ENCODE measurements around the gene SFRP5. TPM values are rescaled to one million over a fixed set of nuclear protein-coding genes. Genes with fewer than 3 reads are reported as not detected.

Gene SFRP5
- total and polyA plus RNA-seq, 2 of the 13 experiments (the other 11 are each of a cell fraction or from before 2014, with no cell fraction given), result 0.32 to 1.7 TPM

GRCh38 chr10:97761331-97761865 is 10.4 kb downstream of the SFRP5 start:
- H3K27me3 ChIP-seq (ENCODE audit: control insufficient read depth in 1 of 2, insufficient read depth in 2 of 2, low read length in 2 of 2), result no peaks in the 10 kb centered on the region
- H3K9ac ChIP-seq (ENCODE audit: insufficient read depth, low read depth, low read length), result no peak overlapping the region
- in situ Hi-C loops (cut with HindIII; ENCODE audit: extremely low pct_ligation_motif_present, low pct_unique_long_range_greater_than_20kb), result no loop called here
- FAIRE-seq, result no peak
- peaks cover 49% of the 10 kb centered on the region for H3K4me1 ChIP-seq (ENCODE audit: insufficient read depth, low read length)
- H3K9me3 ChIP-seq (ENCODE audit: low read length), result no peaks in the 10 kb centered on the region
- no peak overlapping the region for H3K27ac ChIP-seq (ENCODE audit: extremely low read length, insufficient read depth, low read length)
- H2AFZ ChIP-seq (ENCODE audit: low read length), result no peak overlapping the region
- H3K4me2 ChIP-seq (ENCODE audit: low read depth, low read length), result no peak overlapping the region
- ATAC-seq, result no peak
- H3K36me3 ChIP-seq (replicated peaks in 1 of 2; ENCODE audit: control insufficient read depth in 1 of 2, insufficient read depth in 2 of 2, low read length in 2 of 2), result peaks cover 11 to 37% of the 10 kb centered on the region in 2 experiments; a peak in 4 of 5 replicates
- no peak for DNase-seq (ENCODE audit: low spot score)
- TF ChIP-seq ZBTB33 (CRISPR knock-in tag; IDR thresholded peaks at IDR 0.05) (no peak), POLR2A (IDR thresholded peaks at IDR 0.05; ENCODE audit: insufficient read depth in 1 of 2, low read depth in 2 of 2, low read length in 2 of 2) (0 out of 4 replicates have a peak, but pooled peaks of 1 of the 2 experiments have one; percentile 23), AGO2 (optimal IDR thresholded peaks at IDR 0.05; ENCODE audit: low read depth, low read length) (peak; percentile 69)
- ChIA-PET CTCF (ENCODE audit: low intra/inter-chr PET ratio, low total read pairs) (interaction anchor here (1.4 kb wide), 1 partner anchor 107 kb away, joined by 3 read pairs; no protein-coding TSS in a partner anchor), POLR2A (interaction anchor here (2.1 kb wide), 1 partner anchor 25 kb away, joined by 8 read pairs; the partner anchor contains the start of gene ZFYVE27)
- intact Hi-C loops (cut with micrococcal nuclease; ENCODE audit: unreplicated experiment), result loop anchor here (2.0 kb wide), 1 partner anchor 35 kb away; no protein-coding TSS in a partner anchor
- no TSS peak for BruUV-seq (replicated peaks)
- 98% methylated on average over 7 of the region's 8 CpGs for WGBS (ENCODE audit: low lambda C conversion rate)
- no peaks in the 10 kb centered on the region for H4K20me1 ChIP-seq (ENCODE audit: insufficient read depth, low read length)
- no peak overlapping the region for H3K4me3 ChIP-seq (replicated peaks in 1 of 3; ENCODE audit: insufficient read depth in 1 of 3, low read depth in 2 of 3, low read length in 3 of 3)
- no peaks in the 10 kb centered on the region for H3K79me2 ChIP-seq (ENCODE audit: insufficient read depth, low read length)

- POLR2A ChIA-PET, result no interaction called here
- no TSS peak for BruUV-seq (replicated peaks)
- no peak for ATAC-seq
- TF ChIP-seq ZUFSP (CRISPR knock-in tag; IDR thresholded peaks at IDR 0.05; ENCODE audit: borderline replicate concordance) (no peak), AGO2 (optimal IDR thresholded peaks at IDR 0.05; ENCODE audit: low read depth, low read length) (peak; percentile 7), ZFP91 (CRISPR knock-in tag; IDR thresholded peaks at IDR 0.05; ENCODE audit: borderline replicate concordance) (no peak), ZNF24 (IDR thresholded peaks at IDR 0.05) (no peak), NAIF1 (CRISPR knock-in tag; IDR thresholded peaks at IDR 0.05; ENCODE audit: borderline replicate concordance) (no peak), ZKSCAN5 (CRISPR knock-in tag; IDR thresholded peaks at IDR 0.05) (no peak)
Measured at GRCh38 chr10:97760461-97761257, 11.1 kb downstream of the SFRP5 start.

More at GRCh38 chr10:97760461-97761257, 11.1 kb downstream of the SFRP5 start:
- Histone ChIP-seq H3K27me3 (ENCODE audit: control insufficient read depth in 1 of 2, insufficient read depth in 2 of 2, low read length in 2 of 2) (no peaks in the 10 kb centered on the region), H3K4me2 (ENCODE audit: low read depth, low read length) (no peak overlapping the region), H3K4me3 (replicated peaks in 1 of 3; ENCODE audit: insufficient read depth in 1 of 3, low read depth in 2 of 3, low read length in 3 of 3) (no peak overlapping the region), H3K79me2 (ENCODE audit: insufficient read depth, low read length) (no peaks in the 10 kb centered on the region), H3K4me1 (ENCODE audit: insufficient read depth, low read length) (peaks cover 49% of the 10 kb centered on the region), H3K27ac (ENCODE audit: extremely low read length, insufficient read depth, low read length) (no peak overlapping the region), H3K9ac (ENCODE audit: insufficient read depth, low read depth, low read length) (no peak overlapping the region), H3K9me3 (ENCODE audit: low read length) (no peaks in the 10 kb centered on the region), H4K20me1 (ENCODE audit: insufficient read depth, low read length) (no peaks in the 10 kb centered on the region), H3K36me3 (replicated peaks in 1 of 2; ENCODE audit: control insufficient read depth in 1 of 2, insufficient read depth in 2 of 2, low read length in 2 of 2) (peaks cover 16 to 44% of the 10 kb centered on the region in 2 experiments; a peak in 4 of 5 replicates), H2AFZ (ENCODE audit: low read length) (no peak overlapping the region)
- no peak for FAIRE-seq
- WGBS (ENCODE audit: low lambda C conversion rate), result 98% methylated on average over 9 of the region's 11 CpGs
- DNase-seq (ENCODE audit: low spot score), result no peak
- intact Hi-C loops (cut with micrococcal nuclease; ENCODE audit: unreplicated experiment), result loop anchor here (2.0 kb wide), 1 partner anchor 36 kb away; no protein-coding TSS in a partner anchor
- in situ Hi-C loops (cut with HindIII; ENCODE audit: extremely low pct_ligation_motif_present, low pct_unique_long_range_greater_than_20kb), result no loop called here
- CTCF ChIA-PET (ENCODE audit: low intra/inter-chr PET ratio, low total read pairs), result interaction anchor here (1.0 to 1.8 kb wide), 3 partner anchors 31 to 109 kb away, joined by 3 to 24 read pairs (median 6); no protein-coding TSS in a partner anchor
